ENCODE results near the gene FOXP1. TPM values are rescaled to one million over a fixed set of nuclear protein-coding genes. Genes with fewer than 3 reads are reported as not detected.

The FOXP1 gene
- total RNA-seq, 1 experiment from 2014 or later: 75.3 TPM

DNA sequence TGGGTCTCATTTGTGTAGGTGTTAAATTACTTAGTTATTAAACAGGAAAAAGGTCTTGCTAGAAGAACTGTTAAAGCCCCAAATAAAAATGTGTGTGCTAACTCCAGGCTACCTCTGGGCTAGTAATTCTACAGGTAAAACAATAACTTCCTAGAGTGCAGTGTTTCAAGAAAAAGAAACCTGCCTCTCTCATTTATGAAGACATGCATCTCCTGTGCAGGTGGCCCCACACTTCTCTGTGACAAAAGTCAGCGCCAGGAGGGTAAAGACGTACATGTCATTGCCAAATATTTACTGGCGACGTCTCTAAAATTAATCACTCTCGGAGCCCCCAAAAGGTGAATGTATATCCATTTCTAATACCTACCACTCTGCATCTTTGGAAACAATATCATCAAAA lies 131.7 kb downstream of the FOXP1 start:
- Histone ChIP-seq H2AK5ac (ENCODE audit: insufficient read length, low read length) (no peak overlapping the region), H2BK120ac (ENCODE audit: low read depth, low read length, poor library complexity, severe bottlenecking) (no peak overlapping the region), H3K4me2 (ENCODE audit: insufficient read depth, insufficient read length, low read length) (no peak overlapping the region), H3K79me1 (ENCODE audit: insufficient read depth, low read depth, low read length, poor library complexity, severe bottlenecking) (no peaks in the 10 kb centered on the region), H2BK5ac (ENCODE audit: insufficient read length, low read length) (no peak overlapping the region), H3K27me3 (ENCODE audit: insufficient read depth, low read length) (no peaks in the 10 kb centered on the region), H3K4ac (ENCODE audit: low read depth, low read length) (no peak overlapping the region), H3K79me2 (ENCODE audit: insufficient read depth, low read length) (no peaks in the 10 kb centered on the region), H3K4me1 (ENCODE audit: insufficient read depth, low read length) (peaks cover 7% of the 10 kb centered on the region; the same call in 1 of the 2 replicates), H3K14ac (ENCODE audit: insufficient read depth, low read length) (no peak overlapping the region), H3K9me3 (ENCODE audit: control insufficient read depth, low read depth, low read length) (no peaks in the 10 kb centered on the region), H3K23me2 (ENCODE audit: insufficient read length, low read depth, low read length, poor library complexity, severe bottlenecking) (no peaks in the 10 kb centered on the region), H4K91ac (ENCODE audit: insufficient read length, low read depth, low read length) (no peak overlapping the region), H3K27ac (ENCODE audit: insufficient read length, low read depth, low read length) (no peak overlapping the region), H4K20me1 (ENCODE audit: control insufficient read depth, insufficient read depth, insufficient read length) (no peaks in the 10 kb centered on the region), H2BK20ac (ENCODE audit: low read depth, low read length, poor library complexity, severe bottlenecking) (no peak overlapping the region), H4K5ac (ENCODE audit: insufficient read length, low read depth, low read length) (no peak overlapping the region), H3K18ac (ENCODE audit: insufficient read length, low read depth, low read length) (no peak overlapping the region), H4K8ac (replicated peaks; ENCODE audit: insufficient read length, low read depth, low read length) (no peak overlapping the region), H3K56ac (ENCODE audit: insufficient read length, low read depth, low read length) (no peak overlapping the region), H2AFZ (ENCODE audit: low read length) (no peak overlapping the region), H3K9ac (ENCODE audit: extremely low read depth, insufficient read length, low read length) (no peak overlapping the region), H3T11ph (ENCODE audit: low read length) (no peak overlapping the region), H2BK12ac (ENCODE audit: insufficient read length, low read depth, low read length) (no peak overlapping the region), H2BK15ac (ENCODE audit: low read depth, low read length) (no peak overlapping the region), H3K23ac (ENCODE audit: insufficient read length, low read depth, low read length) (no peak overlapping the region)
- H3K9me3 Mint-ChIP-seq: no peaks in the 10 kb centered on the region
- peaks cover 35 to 46% of the 10 kb centered on the region in 2 experiments for H3K4me1 Mint-ChIP-seq
- TF ChIP-seq, protein P1, sequence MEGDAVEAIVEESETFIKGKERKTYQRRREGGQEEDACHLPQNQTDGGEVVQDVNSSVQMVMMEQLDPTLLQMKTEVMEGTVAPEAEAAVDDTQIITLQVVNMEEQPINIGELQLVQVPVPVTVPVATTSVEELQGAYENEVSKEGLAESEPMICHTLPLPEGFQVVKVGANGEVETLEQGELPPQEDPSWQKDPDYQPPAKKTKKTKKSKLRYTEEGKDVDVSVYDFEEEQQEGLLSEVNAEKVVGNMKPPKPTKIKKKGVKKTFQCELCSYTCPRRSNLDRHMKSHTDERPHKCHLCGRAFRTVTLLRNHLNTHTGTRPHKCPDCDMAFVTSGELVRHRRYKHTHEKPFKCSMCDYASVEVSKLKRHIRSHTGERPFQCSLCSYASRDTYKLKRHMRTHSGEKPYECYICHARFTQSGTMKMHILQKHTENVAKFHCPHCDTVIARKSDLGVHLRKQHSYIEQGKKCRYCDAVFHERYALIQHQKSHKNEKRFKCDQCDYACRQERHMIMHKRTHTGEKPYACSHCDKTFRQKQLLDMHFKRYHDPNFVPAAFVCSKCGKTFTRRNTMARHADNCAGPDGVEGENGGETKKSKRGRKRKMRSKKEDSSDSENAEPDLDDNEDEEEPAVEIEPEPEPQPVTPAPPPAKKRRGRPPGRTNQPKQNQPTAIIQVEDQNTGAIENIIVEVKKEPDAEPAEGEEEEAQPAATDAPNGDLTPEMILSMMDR (conservative IDR thresholded peaks at IDR 0.05): no peak
- DNase-seq: no peak
- H3K27ac Mint-ChIP-seq: no peak overlapping the region
- H3K4me3 Mint-ChIP-seq: no peak overlapping the region
- H3K36me3 Mint-ChIP-seq (ENCODE audit: insufficient read depth in 1 of 3, low read depth in 3 of 3): no peaks in the 10 kb centered on the region
- no CpG with 5 or more reads among the region's 5 CpGs for WGBS (ENCODE audit: extremely low coverage, insufficient read length, low lambda C conversion rate)
- H3K27me3 Mint-ChIP-seq (ENCODE audit: low read depth): no peaks in the 10 kb centered on the region

Measured in H9 (cell line).